ENCODE measurements around the gene ZNF789.
A peak's percentile ranks its signal among the peaks of the same experiment; 100 is the strongest.

ZNF789 gene

GRCh38 chr7:99504281-99504602, 31.6 kb downstream of the ZNF789 start:
- DNase-seq (ENCODE audit: low read depth in 2 of 2, low spot score in 1 of 2) = no peak

GRCh38 chr7:99504603-99505323, 32.1 kb downstream of the ZNF789 start, which contains the start of gene ZKSCAN5:
Gene ZKSCAN5 (plus strand): TSS chr7:99504662. CDS start chr7:99506045, 1,383 bp downstream.
- DNase-seq (ENCODE audit: low read depth in 2 of 2, low spot score in 1 of 2) = peak; percentile 94 to 98

GRCh38 chr7:99505324-99505662, 32.6 kb downstream of the ZNF789 start:
- no peak for DNase-seq (ENCODE audit: low read depth in 2 of 2, low spot score in 1 of 2)

- no peak for DNase-seq (ENCODE audit: low read depth in 2 of 2, low spot score in 1 of 2)
Measured at GRCh38 chr7:99514050-99514449, 41.4 kb downstream of the ZNF789 start.

- DNase-seq (ENCODE audit: low read depth in 2 of 2, low spot score in 1 of 2) = no peak
Measured at GRCh38 chr7:99521399-99521798, 48.7 kb downstream of the ZNF789 start.

- DNase-seq (ENCODE audit: low read depth in 2 of 2, low spot score in 1 of 2) = no peak
Measured at GRCh38 chr7:99525713-99526440, 53.2 kb downstream of the ZNF789 start.

- DNase-seq (ENCODE audit: low read depth in 2 of 2, low spot score in 1 of 2) = no peak
Measured at GRCh38 chr7:99531354-99531765, 58.7 kb downstream of the ZNF789 start.

GRCh38 chr7:99535667-99536066, 63.0 kb downstream of the ZNF789 start:
- DNase-seq (ENCODE audit: low read depth in 2 of 2, low spot score in 1 of 2) = no peak
